ENCODE measurements around the gene KIF5A.
"Not testable (repeated sequence)": the region's sequence is repeated elsewhere in the genome, so short reads cannot be mapped to it uniquely, and the experiment has no call there.

KIF5A gene

DNA sequence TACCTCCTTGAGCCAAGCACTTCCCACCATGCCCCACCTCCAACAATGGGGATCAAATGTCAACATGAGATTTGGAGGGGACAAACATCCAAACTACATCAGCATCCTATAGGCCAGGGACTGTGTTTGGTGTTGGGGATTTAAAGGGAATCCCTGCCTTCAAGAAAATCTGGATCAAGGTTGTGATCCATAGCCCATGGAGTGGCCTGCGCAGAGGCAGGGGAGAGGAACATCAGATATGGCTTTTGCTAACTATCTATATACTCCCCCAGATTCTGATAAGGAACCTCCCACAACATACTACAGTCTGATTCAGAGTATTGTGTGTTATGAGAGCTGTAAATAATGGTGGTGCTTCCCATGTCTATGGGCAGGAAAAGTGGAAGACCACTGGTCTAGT, 5.1 kb downstream of the KIF5A start:
- no peak for DNase-seq (ENCODE audit: low read depth in 2 of 2)

DNA sequence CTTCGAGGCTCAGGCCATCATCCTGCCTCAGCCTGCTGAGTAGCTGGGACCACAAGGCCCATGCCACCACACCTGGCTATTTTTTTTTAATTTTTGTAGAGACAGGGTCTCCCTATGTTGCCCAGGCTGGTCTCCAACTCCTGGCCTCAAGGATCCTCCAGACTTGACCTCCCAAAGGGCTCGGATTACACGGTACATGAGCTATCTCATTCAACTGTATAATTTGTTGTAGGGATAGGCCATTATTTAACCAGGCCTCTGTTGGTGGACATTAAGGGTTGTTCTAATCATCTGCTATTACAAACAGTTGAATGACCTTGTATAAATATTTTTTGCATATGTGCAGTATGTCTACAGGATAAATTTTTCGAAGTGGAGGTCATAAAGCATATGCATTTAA, 9.0 kb downstream of the KIF5A start:
- no peak for DNase-seq (ENCODE audit: low read depth in 2 of 2)

DNA sequence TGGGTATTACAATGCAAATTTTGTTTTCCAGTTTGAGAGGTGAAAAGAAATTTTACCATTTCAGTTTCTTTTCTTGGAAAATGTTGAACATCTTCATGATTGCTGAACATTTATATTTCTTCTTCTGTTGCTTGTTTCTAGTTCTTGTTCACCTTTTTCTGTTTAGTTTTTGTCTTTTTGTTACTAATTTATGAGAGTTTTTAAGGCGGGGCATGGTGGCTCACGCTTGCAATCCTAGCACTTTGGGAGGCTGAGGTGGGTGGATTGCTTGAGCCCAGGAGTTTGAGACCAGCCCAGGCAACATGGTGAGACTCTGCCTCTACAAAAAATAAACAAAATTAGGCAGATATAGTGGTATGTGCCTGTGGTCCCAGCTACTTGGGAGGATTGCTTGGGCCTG, 10.7 kb downstream of the KIF5A start:
- no peak for DNase-seq (ENCODE audit: low read depth in 2 of 2)

DNA sequence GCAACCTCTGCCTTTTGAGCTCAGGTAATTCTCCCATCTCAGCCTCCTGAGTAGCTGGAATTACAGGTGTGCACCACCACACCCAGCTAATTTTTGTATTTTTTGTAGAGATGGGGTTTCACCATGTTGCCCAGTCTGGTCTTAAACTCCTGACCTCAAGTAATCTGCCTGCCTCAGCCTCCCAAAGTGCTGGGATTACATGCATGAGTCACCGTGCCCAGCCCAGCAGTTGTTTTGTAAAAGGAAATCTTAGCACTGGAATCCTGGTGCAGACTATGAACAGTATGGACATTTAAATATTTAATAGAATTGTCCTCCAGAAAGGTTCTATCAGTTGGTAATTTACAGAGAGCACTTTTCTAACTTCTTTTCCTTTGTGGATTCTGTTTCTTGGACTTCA, 11.3 kb downstream of the KIF5A start:
- not testable (repeated sequence) for DNase-seq (ENCODE audit: low read depth in 2 of 2)

DNA sequence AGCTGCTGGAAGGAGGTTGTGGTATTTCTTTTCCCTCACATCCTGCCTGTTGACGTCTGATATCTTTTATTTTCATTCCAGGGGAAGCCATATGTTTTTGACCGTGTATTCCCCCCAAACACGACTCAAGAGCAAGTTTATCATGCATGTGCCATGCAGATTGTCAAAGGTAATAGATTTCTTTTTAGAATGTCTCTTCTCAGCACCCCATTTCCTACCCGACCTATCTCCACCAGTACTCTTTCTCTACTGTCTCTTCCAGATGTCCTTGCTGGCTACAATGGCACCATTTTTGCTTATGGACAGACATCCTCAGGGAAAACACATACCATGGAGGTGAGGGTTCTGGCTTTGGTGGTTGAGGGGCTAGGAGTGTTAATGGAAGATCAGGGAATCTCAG, 13.5 kb downstream of the KIF5A start:
- DNase-seq (ENCODE audit: low read depth in 2 of 2) = no peak

DNA sequence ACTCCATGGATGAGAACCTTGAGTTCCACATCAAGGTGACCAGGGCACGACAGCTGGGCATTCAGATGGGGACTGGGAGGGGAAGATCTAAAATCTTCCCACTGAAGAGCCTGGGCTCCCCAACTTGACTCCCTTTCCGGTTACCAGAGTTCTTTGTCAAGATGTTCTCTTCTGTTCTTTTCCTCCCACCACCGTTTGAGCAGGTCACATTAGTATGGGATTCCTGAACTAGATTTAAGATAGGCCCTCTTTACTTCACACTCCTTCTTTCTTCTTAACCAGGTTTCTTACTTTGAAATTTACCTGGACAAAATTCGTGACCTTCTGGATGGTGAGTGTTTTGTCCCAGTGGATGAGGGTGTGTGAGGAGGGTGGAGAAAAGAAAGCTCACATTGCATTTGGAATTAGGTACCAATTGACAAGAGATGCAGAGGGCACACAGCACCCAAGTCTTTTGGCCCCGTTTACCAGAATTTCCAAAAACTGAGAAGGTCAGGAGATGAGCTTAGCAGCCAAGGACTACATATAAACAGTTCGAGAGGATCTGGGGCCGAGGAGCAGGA, 14.4 kb downstream of the KIF5A start:
- DNase-seq (ENCODE audit: low read depth in 2 of 2) = no peak

DNA sequence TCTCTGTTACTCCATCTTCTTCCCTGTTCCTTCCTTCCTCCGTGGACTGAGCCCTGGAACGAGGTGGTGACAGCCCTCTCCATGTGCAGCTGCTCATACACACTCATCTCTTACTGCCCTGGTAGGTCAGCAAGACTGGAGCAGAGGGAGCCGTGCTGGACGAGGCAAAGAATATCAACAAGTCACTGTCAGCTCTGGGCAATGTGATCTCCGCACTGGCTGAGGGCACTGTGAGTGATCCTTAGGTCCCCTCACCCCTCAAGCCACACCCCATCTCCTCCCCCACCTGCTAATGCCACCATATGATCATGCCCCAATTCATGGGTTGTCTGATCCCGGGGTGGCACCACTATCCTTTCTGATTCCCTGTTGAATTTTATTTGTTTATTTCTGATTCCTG, 19.0 kb downstream of the KIF5A start:
- no peak for DNase-seq (ENCODE audit: low read depth in 2 of 2)

DNA sequence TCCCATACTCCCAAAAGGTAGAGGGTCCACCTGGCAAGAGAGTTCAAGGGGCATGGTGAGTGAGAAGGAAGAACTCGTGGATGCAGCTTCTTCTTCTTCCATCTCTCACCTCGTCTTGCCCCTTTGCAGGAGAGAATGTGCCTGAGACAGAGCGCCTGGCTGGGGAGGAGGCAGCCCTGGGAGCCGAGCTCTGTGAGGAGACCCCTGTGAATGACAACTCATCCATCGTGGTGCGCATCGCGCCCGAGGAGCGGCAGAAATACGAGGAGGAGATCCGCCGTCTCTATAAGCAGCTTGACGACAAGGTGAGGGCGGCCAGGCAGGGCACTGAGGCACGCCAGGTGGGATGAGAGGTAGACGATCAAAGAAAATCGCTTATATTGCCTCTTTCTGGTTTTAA, 20.0 kb downstream of the KIF5A start:
- no peak for DNase-seq (ENCODE audit: low read depth in 2 of 2)

DNA sequence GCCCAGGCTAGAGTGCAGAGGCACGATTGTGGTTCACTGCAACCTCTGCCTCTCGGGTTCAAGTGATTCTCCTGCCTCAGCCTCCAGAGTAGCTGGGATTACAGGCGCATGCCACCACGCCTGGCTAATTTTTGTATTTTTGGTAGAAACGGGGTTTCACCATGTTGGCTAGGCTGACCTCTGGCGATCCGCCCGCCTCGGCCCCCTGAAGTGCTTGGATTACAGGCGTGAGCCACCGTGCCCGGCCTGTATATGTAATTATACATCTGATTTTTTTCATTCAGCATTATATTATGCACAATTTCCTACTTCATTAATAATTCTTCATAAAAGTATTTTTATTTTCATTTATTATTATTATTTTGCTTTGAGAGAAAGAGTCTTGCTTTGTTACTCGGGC, 20.6 kb downstream of the KIF5A start:
- not testable (repeated sequence) for DNase-seq (ENCODE audit: low read depth in 2 of 2)

DNA sequence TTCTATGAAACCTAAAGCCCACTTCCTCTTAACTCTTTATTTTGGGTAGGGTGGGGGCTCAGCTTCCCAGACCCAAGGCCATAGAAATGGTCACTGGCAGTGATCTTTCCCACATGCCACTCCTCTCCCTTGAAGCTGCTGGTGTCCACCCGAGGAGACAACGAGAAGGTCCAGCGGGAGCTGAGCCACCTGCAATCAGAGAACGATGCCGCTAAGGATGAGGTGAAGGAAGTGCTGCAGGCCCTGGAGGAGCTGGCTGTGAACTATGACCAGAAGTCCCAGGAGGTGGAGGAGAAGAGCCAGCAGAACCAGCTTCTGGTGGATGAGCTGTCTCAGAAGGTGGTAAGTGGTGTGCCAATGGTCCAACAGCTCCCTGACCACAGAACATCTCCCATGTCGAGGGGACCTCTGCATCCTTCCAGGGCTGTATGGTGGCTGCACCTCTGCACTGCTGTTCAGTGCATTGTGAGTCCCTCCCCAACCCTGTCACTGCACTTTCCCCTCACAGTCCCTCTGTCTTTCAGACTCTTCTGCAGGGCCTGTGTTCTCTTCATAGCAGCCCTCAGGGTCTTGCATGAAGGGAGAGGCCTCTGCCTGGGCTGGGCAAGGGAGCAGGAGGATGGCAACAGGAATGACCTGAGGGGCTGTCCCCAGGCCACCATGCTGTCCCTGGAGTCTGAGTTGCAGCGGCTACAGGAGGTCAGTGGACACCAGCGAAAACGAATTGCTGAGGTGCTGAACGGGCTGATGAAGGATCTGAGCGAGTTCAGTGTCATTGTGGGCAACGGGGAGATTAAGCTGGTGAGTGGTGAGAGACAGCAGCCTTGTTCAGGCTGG, 22.3 kb downstream of the KIF5A start:
- DNase-seq (ENCODE audit: low read depth in 2 of 2) = no peak

DNA sequence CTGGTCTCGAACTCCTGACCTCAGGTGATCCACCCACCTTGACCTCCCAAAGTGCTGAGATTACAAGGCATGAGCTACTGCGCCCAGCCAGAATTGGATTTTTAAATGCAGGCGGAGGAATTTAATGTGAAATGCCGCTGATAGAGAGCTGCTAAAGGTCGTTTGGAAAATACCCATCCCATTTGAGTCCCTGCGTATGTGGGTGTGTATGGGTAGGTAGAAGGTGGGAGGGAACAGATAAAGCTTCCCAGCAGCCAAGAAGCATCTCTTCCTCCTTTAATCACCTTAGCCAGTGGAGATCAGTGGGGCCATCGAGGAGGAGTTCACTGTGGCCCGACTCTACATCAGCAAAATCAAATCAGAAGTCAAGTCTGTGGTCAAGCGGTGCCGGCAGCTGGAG, 25.0 kb downstream of the KIF5A start:
- no peak for DNase-seq (ENCODE audit: low read depth in 2 of 2)

DNA sequence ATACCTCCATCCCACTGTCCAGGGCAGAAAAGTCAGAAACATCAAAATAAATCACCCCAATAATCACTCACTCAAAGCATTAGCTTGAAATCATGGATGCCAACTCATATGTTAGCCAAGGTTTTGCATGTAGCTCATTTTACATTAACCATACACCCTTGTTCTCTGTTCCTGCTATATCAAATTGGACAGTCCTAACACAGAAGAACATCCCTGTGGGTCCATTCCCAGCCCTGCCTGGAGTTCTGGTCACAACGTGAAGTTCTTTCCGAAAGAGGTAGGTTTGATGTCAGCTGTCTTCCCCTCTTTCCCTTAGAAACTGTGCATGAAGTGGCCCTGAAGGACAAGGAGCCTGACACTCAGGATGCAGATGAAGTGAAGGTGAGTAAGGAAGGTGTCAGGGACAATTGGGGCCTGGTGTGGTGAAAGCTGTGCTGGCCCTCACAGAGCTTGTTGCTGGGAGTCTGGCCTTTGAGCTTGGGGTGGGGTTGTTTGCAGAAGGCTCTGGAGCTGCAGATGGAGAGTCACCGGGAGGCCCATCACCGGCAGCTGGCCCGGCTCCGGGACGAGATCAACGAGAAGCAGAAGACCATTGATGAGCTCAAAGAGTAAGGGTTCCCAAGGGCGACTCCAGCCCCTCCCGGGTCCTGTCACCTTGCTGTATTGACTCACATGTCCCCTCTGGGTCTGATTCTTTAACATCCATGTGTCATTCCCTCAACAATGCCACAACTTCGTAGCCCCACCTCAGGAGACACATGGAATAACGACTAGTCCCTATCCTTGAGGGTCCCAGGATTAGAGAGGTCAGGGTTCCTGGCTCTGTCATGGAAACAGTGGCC, 26.1 kb downstream of the KIF5A start:
- DNase-seq (ENCODE audit: low read depth in 2 of 2) = no peak

DNA sequence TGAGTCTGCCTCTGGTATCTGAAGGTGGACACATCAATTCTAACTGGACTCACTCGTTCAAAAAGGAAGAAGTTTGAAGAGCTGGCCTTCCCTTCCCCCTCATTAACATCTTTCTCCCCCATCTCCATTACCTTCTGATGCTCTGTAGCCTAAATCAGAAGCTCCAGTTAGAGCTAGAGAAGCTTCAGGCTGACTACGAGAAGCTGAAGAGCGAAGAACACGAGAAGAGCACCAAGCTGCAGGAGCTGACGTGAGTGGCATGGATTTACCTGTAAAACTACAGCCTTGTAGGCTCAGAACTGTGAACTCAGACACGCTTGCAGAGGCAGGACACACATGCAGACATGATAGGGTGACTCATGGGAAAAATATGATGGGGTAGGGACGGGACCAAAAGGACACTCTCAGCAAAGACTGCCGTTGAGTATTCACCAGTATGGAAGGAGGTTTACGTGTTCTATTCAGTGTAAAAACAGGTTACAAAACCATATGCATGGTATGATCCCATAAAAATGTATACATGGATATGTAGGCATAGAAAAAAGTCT, 26.8 kb downstream of the KIF5A start:
- DNase-seq (ENCODE audit: low read depth in 2 of 2) = no peak

DNA sequence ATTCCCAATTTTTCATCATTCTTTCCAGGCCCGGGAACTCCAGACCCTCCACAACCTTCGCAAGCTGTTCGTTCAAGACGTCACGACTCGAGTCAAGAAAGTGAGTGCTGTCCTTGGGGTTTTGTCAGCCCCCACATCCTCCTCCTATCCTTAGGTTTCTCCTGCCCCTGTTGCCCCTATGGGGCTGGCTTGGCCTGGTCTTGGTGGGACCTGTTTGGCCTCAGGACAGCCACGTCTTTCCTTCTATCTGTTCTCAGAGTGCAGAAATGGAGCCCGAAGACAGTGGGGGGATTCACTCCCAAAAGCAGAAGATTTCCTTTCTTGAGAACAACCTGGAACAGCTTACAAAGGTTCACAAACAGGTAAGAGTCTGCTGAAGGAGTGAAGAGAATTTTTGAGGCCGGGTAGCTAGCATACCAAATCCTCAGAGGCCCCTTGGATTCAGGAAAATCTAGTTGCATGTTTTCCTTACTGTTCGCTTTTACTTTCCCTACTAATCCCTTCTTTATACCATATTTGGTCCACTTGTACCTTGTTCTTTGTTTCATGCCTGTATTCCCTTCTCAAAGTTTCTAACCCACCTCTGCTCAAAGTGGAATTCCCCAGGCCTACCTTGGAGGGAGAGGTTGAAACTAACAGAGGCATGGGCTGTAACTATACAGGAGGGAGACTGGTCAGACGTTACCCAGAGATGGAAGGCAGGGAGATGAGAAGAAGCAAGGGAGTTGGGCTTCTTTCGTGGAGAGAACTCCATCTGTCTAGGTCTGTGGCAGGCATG, 28.3 kb downstream of the KIF5A start:
- no peak for DNase-seq (ENCODE audit: low read depth in 2 of 2)

DNA sequence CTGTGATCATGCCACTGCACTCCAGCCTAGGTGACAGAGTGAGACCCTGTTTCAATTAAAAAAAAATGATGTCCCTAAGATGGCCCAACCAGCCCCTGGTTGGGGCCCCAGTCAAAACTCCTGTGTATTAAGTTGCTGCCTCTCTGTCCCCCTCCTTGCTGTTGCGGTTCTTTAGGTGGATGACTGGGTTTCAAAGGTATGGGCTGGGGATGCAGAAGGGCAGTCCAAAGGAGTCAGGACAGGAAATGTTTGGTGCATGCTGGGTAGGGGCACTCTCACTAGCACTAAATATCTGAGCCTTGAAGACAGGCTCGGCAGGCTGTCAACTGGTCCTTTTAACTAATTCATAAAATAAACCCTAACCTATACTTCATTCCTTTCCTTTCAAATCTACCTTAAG, 29.2 kb downstream of the KIF5A start:
- DNase-seq (ENCODE audit: low read depth in 2 of 2) = no peak

DNA sequence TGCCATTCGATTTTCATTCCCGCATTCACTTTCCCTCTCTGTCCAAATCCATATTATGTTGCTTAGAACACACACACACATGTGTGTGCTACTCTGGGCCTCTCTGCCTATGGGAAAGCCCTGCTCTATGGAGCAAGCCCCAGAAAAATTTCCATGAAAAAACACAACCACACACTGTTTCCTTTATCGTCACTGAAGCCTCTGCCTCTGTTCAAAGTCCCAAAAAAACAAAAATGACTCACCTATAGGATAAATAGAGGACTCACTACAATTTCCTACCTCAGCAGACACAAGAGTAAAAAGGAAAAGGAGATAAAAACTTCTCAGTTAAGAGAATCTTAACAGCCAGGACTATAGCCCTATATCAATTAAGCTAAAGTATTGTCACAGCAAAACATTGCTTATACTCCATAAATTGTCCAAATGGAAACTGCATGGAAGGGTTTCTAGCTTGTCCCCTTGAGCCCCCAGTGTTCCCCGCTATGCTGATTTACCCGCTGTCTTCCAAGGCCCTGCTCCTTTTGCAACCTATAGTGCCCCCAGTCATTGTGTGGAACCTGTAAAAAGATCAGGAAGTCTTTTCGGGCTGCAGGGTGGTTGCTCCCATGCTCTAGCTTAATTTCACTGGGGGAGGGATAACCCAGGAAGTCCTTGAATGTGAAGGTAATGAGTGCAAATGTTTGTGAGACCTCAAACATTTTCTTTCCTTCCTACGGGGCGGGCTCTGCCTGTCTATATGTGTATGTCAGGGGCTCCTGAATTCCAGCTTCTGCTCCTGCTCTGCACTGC, 30.0 kb downstream of the KIF5A start:
- DNase-seq (ENCODE audit: low read depth in 2 of 2) = no peak

DNA sequence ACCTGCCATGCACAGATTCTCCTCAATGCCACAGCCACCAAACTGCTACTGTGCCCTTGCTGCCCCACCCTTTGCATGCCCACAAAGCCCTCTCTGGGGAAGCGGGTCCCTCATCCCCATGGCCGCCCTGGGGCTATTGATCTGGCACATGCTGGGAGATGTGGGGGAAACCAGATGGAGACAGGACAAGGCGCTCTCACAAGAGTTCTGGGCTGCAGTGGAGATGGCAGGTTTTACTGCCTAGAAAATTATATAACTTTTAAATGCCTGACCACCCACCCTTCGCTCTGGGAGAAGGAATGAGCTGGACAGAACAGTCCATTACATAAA, 30.6 kb downstream of the KIF5A start:
- DNase-seq (ENCODE audit: low read depth in 2 of 2) = no peak

DNA sequence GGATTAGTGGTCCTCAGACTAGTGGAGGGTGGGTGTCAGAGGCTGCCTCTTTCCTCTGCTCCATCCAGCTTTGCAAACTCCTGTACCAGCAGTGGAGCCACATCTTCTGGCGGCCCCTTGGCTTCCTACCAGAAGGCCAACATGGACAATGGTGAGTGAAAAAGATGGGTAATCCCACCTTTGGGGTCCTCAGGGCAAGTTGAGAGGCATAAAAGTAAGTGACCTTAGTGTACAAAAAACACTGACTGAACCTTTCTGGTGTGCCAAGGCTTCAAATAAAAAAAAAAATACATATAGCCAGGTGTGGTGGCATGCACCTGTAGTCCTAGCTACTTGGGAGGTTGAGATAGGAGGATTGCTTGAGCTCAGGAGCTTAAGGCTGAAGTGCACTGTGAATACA, 32.0 kb downstream of the KIF5A start:
- DNase-seq (ENCODE audit: low read depth in 2 of 2) = no peak

DNA sequence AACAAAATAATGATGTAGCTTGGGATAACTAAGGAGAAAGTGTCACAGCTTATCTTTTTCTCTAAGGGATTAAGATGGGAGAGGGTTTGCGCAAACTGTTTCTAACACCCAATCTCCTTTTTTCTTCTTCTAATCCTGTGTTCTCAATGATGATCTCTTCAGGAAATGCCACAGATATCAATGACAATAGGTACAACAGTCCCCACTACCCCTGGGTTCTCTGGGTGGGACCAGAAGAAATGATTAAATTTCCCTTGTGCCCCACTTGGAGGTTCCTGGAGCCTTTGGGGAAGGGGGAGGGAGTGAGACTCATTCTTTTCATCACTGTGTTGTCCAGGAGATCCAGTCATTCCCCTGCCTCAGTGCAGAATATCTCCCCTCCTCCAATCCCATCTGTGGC, 32.6 kb downstream of the KIF5A start:
- DNase-seq (ENCODE audit: low read depth in 2 of 2) = no peak

DNA sequence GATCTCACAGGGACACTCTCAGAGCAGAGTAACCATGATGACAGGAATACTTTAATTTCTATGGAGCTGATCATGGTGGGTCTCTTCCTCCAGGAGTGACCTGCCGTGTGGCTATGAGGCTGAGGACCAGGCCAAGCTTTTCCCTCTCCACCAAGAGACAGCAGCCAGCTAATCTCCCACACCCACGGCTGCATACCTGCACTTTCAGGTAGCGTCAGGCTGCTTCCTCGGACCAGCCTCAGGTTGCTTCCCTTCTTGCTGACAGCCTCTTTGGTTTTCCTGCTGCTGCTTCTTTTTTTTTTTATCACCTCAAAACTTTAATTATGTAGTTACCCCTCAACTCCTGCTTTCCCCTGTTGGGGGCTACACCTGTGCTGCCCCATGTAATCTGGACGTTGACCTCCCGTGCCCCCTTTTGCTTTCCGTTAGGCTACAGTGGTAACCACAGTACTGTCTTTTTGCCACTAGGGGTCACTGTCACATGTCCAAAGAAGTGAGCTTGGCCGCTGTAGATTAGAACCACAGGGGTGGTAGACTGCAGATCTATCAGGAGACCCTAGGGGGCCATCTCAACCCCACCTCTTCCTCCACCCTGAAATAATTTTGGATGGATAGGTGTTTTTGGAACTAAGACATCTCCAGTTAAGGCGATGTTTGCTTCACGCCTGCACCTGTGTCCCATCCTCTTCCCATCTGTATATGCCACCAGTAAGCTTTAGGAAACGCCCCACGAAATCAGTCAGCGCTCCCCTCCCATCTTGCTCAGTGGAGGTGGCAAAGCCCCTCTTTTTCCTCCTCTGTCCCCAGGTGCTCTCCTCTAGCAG, 33.4 kb downstream of the KIF5A start:
- DNase-seq (ENCODE audit: low read depth in 2 of 2) = peak; percentile 38 to 40

All from stimulated activated CD8-positive, alpha-beta memory T cell treated with anti-CD3 and anti-CD28 coated beads, Interleukin-2, amount 100 ng/mL, for 1 hour (primary cell).